Liver (tissue), 9 donors: ENCODE measurements around the gene AOPEP. TPM values are rescaled to one million over a fixed set of nuclear protein-coding genes. Genes with fewer than 3 reads are reported as not detected.

Experiments used
- DNase-seq: peaks from one replicate; pipeline ENCODE4 v3.0.0-alpha.2; 2017; ENCODE audit warnings: low spot score
- H3K27ac ChIP-seq, 2 donors: one replicate each; pipeline ENCODE4 v1.7.0; 2013; ENCODE audit warnings: inconsistent platforms in 2 of 2, low read length in 2 of 2, control low read depth in 1 of 2, low read depth in 1 of 2, mild to moderate bottlenecking in 1 of 2
- H3K27me3 ChIP-seq, 4 donors: one replicate each; pipeline versions ENCODE4 v1.6.1 to v1.7.0; 2013; ENCODE audit warnings: low read length in 3 of 4, inconsistent platforms in 1 of 4, mild to moderate bottlenecking in 1 of 4, moderate library complexity in 1 of 4; ENCODE audit not compliant: control insufficient read depth in 4 of 4, insufficient read depth in 4 of 4
- H3K36me3 ChIP-seq, 4 donors: one replicate each; pipeline versions ENCODE4 v1.6.1 to v1.7.0; 2013; ENCODE audit warnings: low read length in 3 of 4, mild to moderate bottlenecking in 3 of 4, low read depth in 1 of 4, moderate library complexity in 1 of 4; ENCODE audit not compliant: control insufficient read depth in 4 of 4, insufficient read depth in 3 of 4
- H3K4me1 ChIP-seq, 4 donors: one replicate each; pipeline versions ENCODE4 v1.6.1 to v1.7.0; 2013; ENCODE audit warnings: low read length in 3 of 4, mild to moderate bottlenecking in 3 of 4, moderate library complexity in 1 of 4; ENCODE audit not compliant: control insufficient read depth in 4 of 4, insufficient read depth in 4 of 4
- H3K4me3 ChIP-seq, 3 donors: one replicate each; pipeline versions ENCODE4 v1.6.1 to v1.7.0; 2013; ENCODE audit warnings: low read length in 3 of 3, control low read depth in 1 of 3, low read depth in 1 of 3, mild to moderate bottlenecking in 1 of 3
- H3K9ac ChIP-seq, 2 donors: one replicate each; pipeline ENCODE4 v1.7.0; 2013; ENCODE audit warnings: low read length in 2 of 2, mild to moderate bottlenecking in 2 of 2, moderate library complexity in 2 of 2, control low read depth in 1 of 2, low read depth in 1 of 2
- H3K9me3 ChIP-seq, 4 donors: one replicate each; pipeline versions ENCODE4 v1.6.1 to v1.7.0; 2013; ENCODE audit warnings: low read length in 3 of 4; ENCODE audit not compliant: control insufficient read depth in 4 of 4
- ATF3 ChIP-seq: IDR thresholded peaks from 2 replicates; pipeline ENCODE4 v1.6.1; 2016; ENCODE audit warnings: antibody characterized with exemption
- EGR1 ChIP-seq, 2 donors: IDR thresholded peaks; 2 replicates each; pipeline ENCODE4 v1.6.1; 2016 to 2018; ENCODE audit warnings: antibody characterized with exemption in 2 of 2, low read depth in 2 of 2
- FOXA2 ChIP-seq: IDR thresholded peaks from 2 replicates; pipeline ENCODE4 v1.6.1; 2016; ENCODE audit warnings: antibody characterized with exemption
- GABPA ChIP-seq, 2 donors: IDR thresholded peaks in 1 of 2; conservative IDR thresholded peaks in 1 of 2; 2 replicates each; pipeline ENCODE4 v1.6.1; 2016; ENCODE audit warnings: antibody characterized with exemption in 2 of 2, mild to moderate bottlenecking in 1 of 2, moderate library complexity in 1 of 2
- HNF4A ChIP-seq, 2 donors: conservative IDR thresholded peaks; 2 replicates each; pipeline ENCODE4 v1.6.1; 2016; ENCODE audit warnings: antibody characterized with exemption in 2 of 2, mild to moderate bottlenecking in 2 of 2
- HNF4G ChIP-seq: IDR thresholded peaks from 2 replicates; pipeline ENCODE4 v1.6.1; 2016; ENCODE audit warnings: antibody characterized with exemption
- JUND ChIP-seq, 2 donors: IDR thresholded peaks; 2 replicates each; pipeline ENCODE4 v1.6.1; 2016; ENCODE audit warnings: antibody characterized with exemption in 2 of 2
- MAX ChIP-seq: IDR thresholded peaks from 2 replicates; pipeline ENCODE4 v1.6.1; 2016; ENCODE audit warnings: antibody characterized with exemption
- NR2F2 ChIP-seq: IDR thresholded peaks from 2 replicates; pipeline ENCODE4 v1.6.1; 2016; ENCODE audit warnings: antibody characterized with exemption
- RAD21 ChIP-seq, 2 donors: IDR thresholded peaks; 2 replicates each; pipeline ENCODE4 v1.6.1; 2016; ENCODE audit warnings: antibody characterized with exemption in 2 of 2, mild to moderate bottlenecking in 2 of 2
- REST ChIP-seq: IDR thresholded peaks from 2 replicates; pipeline ENCODE4 v1.6.1; 2016; ENCODE audit warnings: antibody characterized with exemption, mild to moderate bottlenecking
- SP1 ChIP-seq: IDR thresholded peaks from 2 replicates; pipeline ENCODE4 v1.6.1; 2018; ENCODE audit warnings: antibody characterized with exemption, mild to moderate bottlenecking
- TAF1 ChIP-seq: conservative IDR thresholded peaks from 2 replicates; pipeline ENCODE4 v1.6.1; 2016; ENCODE audit warnings: antibody characterized with exemption, mild to moderate bottlenecking
- YY1 ChIP-seq: IDR thresholded peaks from 2 replicates; pipeline ENCODE4 v1.6.1; 2016; ENCODE audit warnings: antibody characterized with exemption, mild to moderate bottlenecking
- ZBTB33 ChIP-seq: IDR thresholded peaks from 2 replicates; pipeline ENCODE4 v1.6.1; 2016; ENCODE audit warnings: antibody characterized with exemption
- WGBS: extraction: QIAGEN DNeasy Blood & Tissue Kit; methylation state at CpG from one replicate; pipeline ENCODE4 v1.1.7; 2013; 5-methylcytosine and 5-hydroxymethylcytosine counted together
- polyA plus RNA-seq, 2 donors: library from polyadenylated mRNA; stranded (reverse) in 1 of 2; unstranded in 1 of 2; fragments of 200-250 nt in 1 of 2; fragments of >200 nt in 1 of 2; fragmentation: Nextera tagmentation in 1 of 2; extraction: Ambion mirVana in 1 of 2; gene quantifications; one replicate each; pipeline versions ENCODE4 v1.2.1 to v1.2.3, GENCODE V29; 2013 to 2015
- total RNA-seq, 2 donors: library from RNA; depleted of rRNA; stranded (reverse); fragments of >200 nt; gene quantifications; one replicate each; pipeline ENCODE4 v1.2.3, GENCODE V29; 2014
- TF ChIP-seq, protein P1 (sequence below): fragments of 150-350 bp; IDR thresholded peaks from 2 replicates; pipeline ENCODE4 v1.5.1; 2017; ENCODE audit warnings: improper control_type of control experiment, low read depth, low read length; ENCODE audit not compliant: missing input control
- donor health status: healthy.
- donor health status: healthy.
- donor health status: healthy.
- donor health status: healthy.
- donor health status: healthy.

The AOPEP gene
- total and polyA plus RNA-seq, 4 donors, result 22.2 to 77.1 (median 34.8) TPM

GRCh38 chr9:94859891-94860290 lies 133.4 kb downstream of the AOPEP start:
- Histone ChIP-seq H3K27me3 (no peaks in the 10 kb centered on the region), H3K4me3 (no peak overlapping the region), H3K36me3 (no peaks in the 10 kb centered on the region), H3K9me3 (no peaks in the 10 kb centered on the region), H3K27ac (no peak overlapping the region), H3K9ac (no peak overlapping the region), H3K4me1 (peaks cover 4 to 19% (median 7%) of the 10 kb centered on the region in 4 donors)
- no peak for DNase-seq
- TF ChIP-seq RAD21 (IDR thresholded peaks at IDR 0.05) (no peak), TAF1 (no peak), JUND (IDR thresholded peaks at IDR 0.05) (no peak), ATF3 (no peak), EGR1 (IDR thresholded peaks at IDR 0.05; ENCODE audit: low read depth in 2 of 2) (no peak), HNF4A (conservative IDR thresholded peaks at IDR 0.05) (no peak), HNF4G (no peak), YY1 (no peak), SP1 (no peak), GABPA (IDR thresholded peaks at IDR 0.05 in 1 of 2, conservative IDR thresholded peaks at IDR 0.05 in 1 of 2) (no peak), FOXA2 (no peak), MAX (no peak), NR2F2 (no peak), ZBTB33 (no peak), REST (no peak)
- TF ChIP-seq, protein P1, sequence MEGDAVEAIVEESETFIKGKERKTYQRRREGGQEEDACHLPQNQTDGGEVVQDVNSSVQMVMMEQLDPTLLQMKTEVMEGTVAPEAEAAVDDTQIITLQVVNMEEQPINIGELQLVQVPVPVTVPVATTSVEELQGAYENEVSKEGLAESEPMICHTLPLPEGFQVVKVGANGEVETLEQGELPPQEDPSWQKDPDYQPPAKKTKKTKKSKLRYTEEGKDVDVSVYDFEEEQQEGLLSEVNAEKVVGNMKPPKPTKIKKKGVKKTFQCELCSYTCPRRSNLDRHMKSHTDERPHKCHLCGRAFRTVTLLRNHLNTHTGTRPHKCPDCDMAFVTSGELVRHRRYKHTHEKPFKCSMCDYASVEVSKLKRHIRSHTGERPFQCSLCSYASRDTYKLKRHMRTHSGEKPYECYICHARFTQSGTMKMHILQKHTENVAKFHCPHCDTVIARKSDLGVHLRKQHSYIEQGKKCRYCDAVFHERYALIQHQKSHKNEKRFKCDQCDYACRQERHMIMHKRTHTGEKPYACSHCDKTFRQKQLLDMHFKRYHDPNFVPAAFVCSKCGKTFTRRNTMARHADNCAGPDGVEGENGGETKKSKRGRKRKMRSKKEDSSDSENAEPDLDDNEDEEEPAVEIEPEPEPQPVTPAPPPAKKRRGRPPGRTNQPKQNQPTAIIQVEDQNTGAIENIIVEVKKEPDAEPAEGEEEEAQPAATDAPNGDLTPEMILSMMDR, result no peak
- WGBS, result 97% methylated on average over 6 of the region's 6 CpGs
